ENCODE measurements around the gene ERCC6.

GRCh38 chr10:49497358-49497757, 41.6 kb downstream of the ERCC6 start:
- TF ChIP-seq CTCF (IDR thresholded peaks at IDR 0.05) (no peak), POLR2A (IDR thresholded peaks at IDR 0.05) (no peak)
